Endothelial cell (in vitro differentiated cells): ENCODE data around the gene MEIS1. TPM values are rescaled to one million over a fixed set of nuclear protein-coding genes. Genes with fewer than 3 reads are reported as not detected.
A peak's percentile ranks its signal among the peaks of the same experiment; 100 is the strongest.

Experiments used
- DNase-seq: peaks from one replicate; pipeline ENCODE4 v3.0.0; 2021; ENCODE audit warnings: low spot score
- H3K27ac Mint-ChIP-seq: one replicate; pipeline ENCODE4 v1.8.0; 2021; ENCODE audit warnings: mixed read lengths, inconsistent platforms; ENCODE audit not compliant: unreplicated experiment
- H3K27me3 Mint-ChIP-seq: one replicate; pipeline ENCODE4 v1.8.0; 2021; ENCODE audit warnings: mild to moderate bottlenecking, moderate library complexity, mixed read lengths, inconsistent platforms; ENCODE audit not compliant: unreplicated experiment
- H3K36me3 Mint-ChIP-seq: one replicate; pipeline ENCODE4 v1.8.0; 2021; ENCODE audit warnings: mild to moderate bottlenecking, low read depth, mixed read lengths, inconsistent platforms; ENCODE audit not compliant: unreplicated experiment
- H3K4me1 Mint-ChIP-seq: one replicate; pipeline ENCODE4 v1.8.0; 2021; ENCODE audit warnings: mild to moderate bottlenecking, mixed read lengths, inconsistent platforms; ENCODE audit not compliant: unreplicated experiment
- H3K4me3 Mint-ChIP-seq: one replicate; pipeline ENCODE4 v1.8.0; 2021; ENCODE audit warnings: mild to moderate bottlenecking, mixed read lengths, inconsistent platforms; ENCODE audit not compliant: unreplicated experiment
- H3K9me3 Mint-ChIP-seq: one replicate; pipeline ENCODE4 v1.8.0; 2021; ENCODE audit warnings: mixed read lengths, inconsistent platforms; ENCODE audit not compliant: unreplicated experiment
- CTCF ChIP-seq: fragments of 200-600 bp; sonication (generic); IDR thresholded peaks from one replicate; pipeline ENCODE4 v1.5.0; 2021; ENCODE audit warnings: antibody characterized with exemption; ENCODE audit not compliant: unreplicated experiment
- total RNA-seq: library from RNA; stranded (reverse); fragmentation: NEBNext Ultra II Directional; extraction: Animal tissue kit (Norgen Biotek cat#: 25700); gene quantifications from one replicate; pipeline ENCODE4 v1.2.1, GENCODE V29; 2021; ENCODE audit not compliant: unreplicated experiment

Gene MEIS1
- total RNA-seq, 1 donor from 2014 or later = 13.3 TPM

DNA sequence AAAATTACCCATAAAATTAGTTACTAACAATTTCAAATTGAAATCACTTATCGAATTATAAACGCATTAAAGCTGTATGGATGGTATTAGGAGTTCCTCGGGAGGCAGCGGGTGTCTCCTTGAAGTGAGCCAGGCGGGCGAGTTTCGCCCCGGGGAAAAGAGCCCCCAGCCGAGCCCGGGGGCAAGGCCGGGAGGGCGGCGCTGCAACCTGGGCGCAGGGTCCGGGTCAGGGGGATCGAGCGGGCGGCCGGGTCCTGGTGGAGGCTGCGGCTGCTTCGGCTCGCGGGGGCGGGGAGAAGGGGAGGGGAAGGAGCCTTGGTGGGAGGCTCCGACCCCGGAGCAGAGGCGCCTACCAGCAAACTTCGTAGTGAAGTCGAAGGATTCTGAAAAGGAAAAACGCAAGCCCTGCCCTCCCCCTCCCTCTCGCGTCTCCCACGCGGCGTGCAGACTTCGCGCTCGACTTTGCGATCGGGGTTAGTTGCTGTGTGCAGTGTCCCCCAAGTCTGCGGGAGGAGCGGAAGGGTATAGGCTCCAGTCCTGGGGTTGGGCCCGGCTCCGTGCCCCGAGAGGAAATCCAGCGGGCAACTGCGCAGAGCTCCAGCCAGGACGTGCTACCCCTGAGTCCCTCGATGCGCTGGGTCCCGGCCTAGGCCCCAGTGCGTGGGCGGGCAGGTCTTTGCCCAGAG, 140.8 kb downstream of the MEIS1 start:
- Mint-ChIP-seq H3K27ac (peak overlapping the region; percentile 97), H3K9me3 (no peaks in the 10 kb centered on the region), H3K27me3 (peaks cover 19% of the 10 kb centered on the region), H3K4me1 (peaks cover 13% of the 10 kb centered on the region), H3K36me3 (no peaks in the 10 kb centered on the region), H3K4me3 (peak overlapping the region; percentile 89)
- peak; percentile 60 for DNase-seq
- TF ChIP-seq CTCF = no peak

GRCh38 chr2:66576311-66576560, 141.3 kb downstream of the MEIS1 start:
- peak overlapping the region; percentile 79 for H3K4me3 Mint-ChIP-seq
- H3K27ac Mint-ChIP-seq = no peak overlapping the region
- H3K27me3 Mint-ChIP-seq = peaks cover 24% of the 10 kb centered on the region
- peaks cover 17% of the 10 kb centered on the region for H3K4me1 Mint-ChIP-seq
- no peak for DNase-seq
- no peaks in the 10 kb centered on the region for H3K36me3 Mint-ChIP-seq
- H3K9me3 Mint-ChIP-seq = no peaks in the 10 kb centered on the region
- no peak for TF ChIP-seq CTCF

DNA sequence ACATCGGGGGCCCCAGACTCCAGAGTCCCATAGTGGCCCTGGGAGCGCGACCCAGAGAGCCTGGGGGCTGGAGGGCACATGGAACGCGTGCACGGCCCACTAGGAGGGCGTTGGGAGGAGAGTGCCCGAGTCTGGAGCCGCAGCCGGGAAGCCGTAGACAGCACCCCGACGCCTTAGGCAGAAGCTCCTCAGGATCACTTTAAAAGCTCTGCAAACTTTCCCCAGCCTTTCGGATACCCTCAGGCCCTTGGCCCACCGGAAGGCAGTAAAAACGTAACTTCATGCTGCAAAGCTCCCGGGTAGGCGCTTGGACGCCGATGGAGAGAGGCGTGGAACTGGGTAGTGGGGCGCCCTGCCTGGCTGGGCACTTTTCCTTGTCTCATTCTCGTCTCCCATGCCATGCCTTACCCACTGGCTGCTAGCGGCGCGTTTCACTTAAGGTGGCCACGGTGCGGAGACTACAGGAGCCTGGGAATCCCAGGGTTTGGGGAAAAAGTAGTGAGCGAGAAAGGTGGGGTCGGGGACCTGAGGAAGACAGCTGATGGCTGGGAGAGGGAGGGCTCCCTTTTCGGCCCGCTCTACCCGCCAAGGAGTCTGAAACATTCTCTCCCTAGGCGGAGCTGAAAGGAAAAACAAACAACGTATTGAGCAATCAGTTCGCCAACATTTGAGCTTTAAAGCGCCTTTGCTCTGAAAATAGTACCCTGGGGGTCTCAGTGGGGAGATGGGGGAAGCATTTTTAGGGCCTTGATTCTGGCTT, 141.8 kb downstream of the MEIS1 start:
- Mint-ChIP-seq H3K9me3 (no peaks in the 10 kb centered on the region), H3K36me3 (no peaks in the 10 kb centered on the region), H3K27me3 (peaks cover 25% of the 10 kb centered on the region), H3K4me3 (peak overlapping the region; percentile 79), H3K4me1 (peaks cover 17% of the 10 kb centered on the region), H3K27ac (no peak overlapping the region)
- no peak for TF ChIP-seq CTCF
- DNase-seq = peak; percentile 26

- Mint-ChIP-seq H3K4me3 (peak overlapping the region; percentile 79), H3K4me1 (peaks cover 17% of the 10 kb centered on the region), H3K27me3 (peaks cover 25% of the 10 kb centered on the region), H3K36me3 (no peaks in the 10 kb centered on the region), H3K9me3 (no peaks in the 10 kb centered on the region), H3K27ac (no peak overlapping the region)
- TF ChIP-seq CTCF = no peak
- DNase-seq = peak; percentile 20
Observed at GRCh38 chr2:66577321-66578053, 142.6 kb downstream of the MEIS1 start.
